Activated CD4-positive, alpha-beta T cell treated with anti-CD3 and anti-CD28 coated beads, Interleukin-2, amount 10 ng/mL, durations not matched to agents 24 days and 14 days (primary cell): Measurements from ENCODE around the gene ENTR1. TPM values are rescaled to one million over a fixed set of nuclear protein-coding genes. Genes with fewer than 3 reads are reported as not detected.

Experiments
- DNase-seq: peaks from one replicate; pipeline ENCODE4 v3.0.0; 2022
- H3K27ac Mint-ChIP-seq: one replicate; pipeline ENCODE4 v1.8.0; 2022; ENCODE audit warnings: mild to moderate bottlenecking, mixed read lengths
- H3K27me3 Mint-ChIP-seq: one replicate; pipeline ENCODE4 v1.8.0; 2022; ENCODE audit warnings: mixed read lengths
- H3K36me3 Mint-ChIP-seq: one replicate; pipeline ENCODE4 v1.8.0; 2022; ENCODE audit warnings: low read depth, mild to moderate bottlenecking, mixed read lengths
- H3K4me1 Mint-ChIP-seq: one replicate; pipeline ENCODE4 v1.8.0; 2021; ENCODE audit warnings: mixed read lengths
- H3K4me3 Mint-ChIP-seq: one replicate; pipeline ENCODE4 v1.8.0; 2022; ENCODE audit warnings: mild to moderate bottlenecking, moderate library complexity, mixed read lengths
- H3K9me3 Mint-ChIP-seq: one replicate; pipeline ENCODE4 v1.8.0; 2021; ENCODE audit warnings: mixed read lengths
- intact Hi-C: fragments of 100-400 bp; cut with micrococcal nuclease; formaldehyde crosslinking; loops from one replicate; pipeline ENCODE4 v1.15.1; 2023
- total RNA-seq: library from RNA; stranded (reverse); gene quantifications from 2 replicates; pipeline ENCODE4 v1.2.3, GENCODE V29; 2022

Gene ENTR1
- total RNA-seq, 1 donor from 2014 or later, result 60.0 TPM

DNA sequence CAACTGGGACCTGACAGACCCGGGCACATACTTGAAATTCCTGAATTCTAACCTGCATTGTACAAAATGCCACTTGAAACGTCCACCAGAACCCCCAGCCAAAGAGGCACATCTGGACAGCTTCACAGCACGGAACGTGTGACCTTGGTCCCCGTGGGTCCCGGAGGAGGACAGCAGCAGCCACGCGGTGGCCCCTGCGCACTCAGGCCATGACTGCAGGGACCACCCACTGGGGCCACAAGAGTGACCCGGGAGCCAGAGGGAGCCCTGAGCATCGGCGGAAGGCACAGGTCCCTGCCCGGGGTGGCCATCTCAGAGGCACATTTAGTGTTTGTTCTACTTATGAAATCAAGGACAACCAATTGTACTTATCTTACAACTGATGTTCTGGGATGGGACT, 8.3 kb downstream of the ENTR1 start:
- peaks cover 54% of the 10 kb centered on the region for H3K36me3 Mint-ChIP-seq
- H3K27ac Mint-ChIP-seq, result peak overlapping the region; percentile 53
- no peak overlapping the region for H3K4me3 Mint-ChIP-seq
- H3K4me1 Mint-ChIP-seq, result peaks cover 43% of the 10 kb centered on the region
- no peaks in the 10 kb centered on the region for H3K27me3 Mint-ChIP-seq
- DNase-seq, result no peak
- intact Hi-C loops, result loop anchor here (2.0 to 5.0 kb wide), 2 partner anchors 17 to 80 kb away; partner anchors contain the start of gene SEC16A
- H3K9me3 Mint-ChIP-seq, result no peaks in the 10 kb centered on the region

DNA sequence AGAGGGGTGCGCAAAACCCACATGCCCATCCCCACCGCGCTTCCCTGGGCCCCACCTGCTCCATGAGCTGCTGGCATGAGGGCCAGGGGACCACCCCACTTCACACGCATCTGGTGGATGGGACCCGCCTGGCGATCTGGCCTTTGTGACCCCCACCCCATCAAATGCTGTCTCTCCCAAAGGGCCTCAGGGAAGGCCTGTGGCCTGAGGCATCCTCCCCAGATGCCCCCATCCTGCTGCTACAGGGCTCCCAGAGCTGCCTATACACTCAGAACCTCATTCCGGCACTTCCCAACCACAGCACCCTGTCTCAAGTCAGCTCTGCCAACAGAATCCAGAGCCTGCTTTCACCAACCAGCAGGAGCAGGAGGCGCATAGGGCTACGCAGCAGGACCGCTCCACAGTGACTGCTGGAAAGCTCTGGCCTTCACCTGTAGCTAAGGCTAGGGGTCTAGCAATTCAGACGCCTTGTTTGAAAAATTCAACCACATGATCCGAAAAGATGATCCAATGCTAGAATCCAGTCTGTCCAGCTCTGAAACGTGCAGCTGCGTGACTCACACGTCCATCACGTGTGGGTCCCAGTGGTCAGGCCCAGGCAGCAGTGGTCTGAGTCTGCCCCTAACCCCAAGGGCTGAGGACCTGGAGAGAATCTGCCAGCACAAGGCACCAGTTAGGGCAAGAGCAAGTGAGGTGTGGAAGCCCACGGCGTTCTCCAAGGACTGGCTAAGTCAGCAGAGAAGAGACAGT, 9.1 kb downstream of the ENTR1 start:
- peak overlapping the region; percentile 23 for H3K4me3 Mint-ChIP-seq
- peaks cover 57% of the 10 kb centered on the region for H3K36me3 Mint-ChIP-seq
- H3K27me3 Mint-ChIP-seq, result no peaks in the 10 kb centered on the region
- DNase-seq, result no peak
- peak overlapping the region; percentile 15 for H3K27ac Mint-ChIP-seq
- H3K4me1 Mint-ChIP-seq, result peaks cover 43% of the 10 kb centered on the region
- intact Hi-C loops, result loop anchor here (5.0 kb wide), 1 partner anchor 81 kb away; the partner anchor contains the start of gene SEC16A
- no peaks in the 10 kb centered on the region for H3K9me3 Mint-ChIP-seq

DNA sequence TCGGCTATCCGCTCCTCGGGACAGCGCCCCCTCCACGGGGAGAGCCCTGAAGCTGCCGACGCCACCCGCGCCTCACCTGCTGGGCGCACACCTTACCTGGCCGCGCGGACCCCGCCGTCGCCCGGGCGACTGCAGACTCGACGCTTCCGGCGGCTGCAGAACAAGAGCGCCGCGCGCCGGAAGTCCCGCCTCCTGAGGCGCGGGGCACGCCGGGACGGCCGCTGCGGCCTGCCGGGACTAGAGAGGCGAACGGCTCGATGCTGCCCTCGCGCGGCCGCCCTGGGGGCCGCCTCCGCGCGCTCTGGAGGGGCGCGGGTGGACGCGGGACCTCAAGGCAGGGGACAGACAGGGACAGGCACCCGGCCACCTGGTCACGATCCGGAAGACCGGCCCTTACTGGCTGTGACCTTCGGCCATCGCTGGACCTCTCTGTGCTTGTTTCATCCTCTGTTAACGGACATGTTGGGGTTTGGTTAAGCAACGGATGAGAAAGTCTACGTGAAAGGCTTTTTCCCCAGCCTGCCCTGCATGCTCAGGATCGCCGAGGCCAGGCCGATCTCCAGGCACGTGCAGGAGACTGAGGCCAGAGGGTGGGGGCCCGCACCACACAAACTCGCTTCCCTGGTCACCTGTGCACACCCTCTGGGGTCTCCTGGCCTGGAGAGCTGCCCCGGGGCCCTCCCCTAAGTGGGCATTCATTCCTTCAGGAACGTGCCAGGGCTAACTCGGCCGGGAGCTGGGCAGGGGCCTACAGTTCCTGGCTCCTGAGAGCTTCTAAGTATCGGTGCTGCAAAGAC, 10.2 kb downstream of the ENTR1 start, which contains the start of gene SNAPC4:
TSS of gene SNAPC4 (minus strand) at position 133 of the 797 bp plus-strand sequence. CDS start 1,742 bp downstream, outside the sequence.
- H3K27me3 Mint-ChIP-seq, result no peaks in the 10 kb centered on the region
- peaks cover 40% of the 10 kb centered on the region for H3K4me1 Mint-ChIP-seq
- H3K27ac Mint-ChIP-seq, result peak within 1 kb of the TSS; percentile 86
- DNase-seq, result peak; percentile 97
- H3K4me3 Mint-ChIP-seq, result peak within 1 kb of the TSS; percentile 94
- H3K9me3 Mint-ChIP-seq, result no peaks in the 10 kb centered on the region
- intact Hi-C loops, result loop anchor here (1.0 to 5.0 kb wide), 4 partner anchors 10 to 88 kb away; partner anchors contain the start of genes DNLZ, ENTR1, PMPCA and SEC16A
- H3K36me3 Mint-ChIP-seq, result peaks cover 52% of the 10 kb centered on the region

DNA sequence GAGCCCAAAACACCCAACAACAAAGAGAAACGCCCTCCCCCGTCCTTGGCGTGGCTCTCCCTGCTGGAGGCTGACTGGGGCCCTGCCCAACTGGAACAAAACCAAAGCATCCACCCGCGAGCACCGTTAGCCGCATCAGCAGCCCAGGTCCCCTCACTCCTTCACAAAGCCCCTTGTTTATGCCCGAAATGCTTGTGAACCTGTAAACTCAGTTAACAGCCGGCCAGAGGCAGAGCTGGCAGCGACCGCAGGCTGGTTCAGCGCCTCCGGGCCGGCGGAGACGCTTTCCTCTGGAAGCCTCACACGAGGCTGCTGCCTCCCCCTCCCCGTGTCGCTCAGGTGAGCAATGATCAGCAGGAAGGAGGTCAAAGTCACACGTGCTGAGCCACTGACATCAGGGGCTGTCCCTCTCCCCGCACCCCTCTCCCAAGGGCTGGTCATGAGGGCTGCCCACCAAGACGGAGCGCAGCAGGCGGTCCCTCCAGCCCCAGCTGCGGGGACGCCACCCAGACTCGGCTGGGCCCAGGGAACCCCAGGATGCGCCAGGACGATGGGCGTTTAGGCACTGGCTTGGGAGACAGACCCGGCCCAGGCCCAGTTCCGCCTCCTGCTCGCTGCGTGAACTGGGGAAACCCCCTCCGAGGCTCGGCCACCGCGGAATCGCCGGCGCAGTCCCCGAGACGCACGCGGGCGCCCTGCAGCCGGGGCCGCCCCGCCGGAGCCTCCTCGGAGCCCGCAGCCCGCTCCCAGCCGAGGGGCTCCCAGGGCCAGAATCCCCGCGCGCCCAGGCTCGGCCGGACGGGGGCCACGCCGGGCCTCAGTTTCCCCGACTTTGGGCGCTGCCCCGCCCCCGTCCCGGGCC, 11.0 kb downstream of the ENTR1 start:
- peak overlapping the region; percentile 94 for H3K4me3 Mint-ChIP-seq
- intact Hi-C loops, result loop anchor here (1.0 to 5.0 kb wide), 4 partner anchors 11 to 87 kb away; partner anchors contain the start of genes DNLZ, ENTR1, PMPCA and SEC16A
- no peaks in the 10 kb centered on the region for H3K27me3 Mint-ChIP-seq

DNA sequence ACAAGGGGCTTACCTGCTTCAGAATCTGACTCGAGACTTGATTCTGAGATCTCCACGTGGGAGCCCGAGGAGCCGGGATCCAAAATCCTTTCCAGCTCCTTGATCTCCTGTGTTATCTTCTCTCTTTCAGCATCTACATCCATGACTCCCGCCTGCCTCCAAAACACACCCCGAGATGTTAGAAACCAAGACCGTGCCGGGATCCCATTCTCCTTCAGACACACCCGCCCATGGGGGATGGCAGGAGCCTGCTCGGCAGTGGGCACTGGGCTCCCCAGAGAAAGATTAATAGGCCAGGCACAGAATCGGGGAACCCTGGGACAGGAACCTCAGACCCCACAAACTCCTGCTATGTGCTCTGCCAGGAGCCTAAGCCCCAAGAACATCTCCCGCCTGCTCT, 12.1 kb downstream of the ENTR1 start:
- intact Hi-C loops, result no loop called here
- H3K4me1 Mint-ChIP-seq, result peaks cover 21% of the 10 kb centered on the region
- H3K4me3 Mint-ChIP-seq, result peak overlapping the region; percentile 94
- H3K36me3 Mint-ChIP-seq, result peaks cover 44% of the 10 kb centered on the region
- H3K27me3 Mint-ChIP-seq, result no peaks in the 10 kb centered on the region
- no peak overlapping the region for H3K27ac Mint-ChIP-seq
- no peak for DNase-seq
- no peaks in the 10 kb centered on the region for H3K9me3 Mint-ChIP-seq

More for the DNA sequence above, 11.0 kb downstream of the ENTR1 start:
- H3K4me1 Mint-ChIP-seq, result peaks cover 33% of the 10 kb centered on the region
- peak; percentile 82 for DNase-seq
- peak overlapping the region; percentile 86 for H3K27ac Mint-ChIP-seq
- peaks cover 48% of the 10 kb centered on the region for H3K36me3 Mint-ChIP-seq
- H3K9me3 Mint-ChIP-seq, result no peaks in the 10 kb centered on the region

DNA sequence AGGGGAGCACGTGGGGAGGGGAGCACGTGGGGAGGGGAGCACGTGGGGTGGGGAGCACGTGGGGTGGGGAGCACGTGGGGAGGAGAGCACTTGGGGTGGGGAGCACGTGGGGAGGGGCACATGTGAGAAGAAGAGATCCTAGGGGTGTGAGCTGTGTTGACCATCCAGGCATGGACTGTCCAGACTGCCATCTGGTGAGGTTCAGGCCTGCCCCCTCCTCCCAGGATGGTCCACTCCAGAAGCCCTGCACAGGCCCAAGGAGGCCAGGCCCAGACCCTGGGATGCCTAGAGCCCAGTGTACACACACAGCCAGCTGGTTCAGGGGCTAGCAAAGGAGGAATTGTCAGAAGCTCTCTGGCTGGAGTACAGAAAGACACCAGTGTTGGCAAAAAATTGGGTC, 12.8 kb downstream of the ENTR1 start:
- Mint-ChIP-seq H3K9me3 (no peaks in the 10 kb centered on the region), H3K27me3 (no peaks in the 10 kb centered on the region), H3K4me3 (no peak overlapping the region), H3K36me3 (peaks cover 43% of the 10 kb centered on the region), H3K27ac (no peak overlapping the region), H3K4me1 (peaks cover 21% of the 10 kb centered on the region)
- intact Hi-C loops, result no loop called here
- DNase-seq, result no peak

DNA sequence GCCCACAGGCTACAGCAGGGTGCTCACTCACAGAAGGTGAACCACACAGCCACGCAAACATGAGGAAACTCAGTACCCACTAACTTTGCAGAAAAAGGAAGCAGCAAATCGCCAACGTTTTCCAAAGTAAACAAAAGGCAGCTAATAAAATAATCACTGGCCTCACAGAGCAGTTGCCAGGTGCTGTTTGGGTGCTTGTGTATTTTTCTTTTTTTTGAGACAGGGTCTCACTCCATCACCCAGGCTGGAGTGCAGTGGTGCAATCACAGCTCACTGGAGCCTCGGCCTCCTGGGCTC, 14.2 kb downstream of the ENTR1 start:
- Mint-ChIP-seq H3K36me3 (peaks cover 44% of the 10 kb centered on the region), H3K27me3 (no peaks in the 10 kb centered on the region)

DNA sequence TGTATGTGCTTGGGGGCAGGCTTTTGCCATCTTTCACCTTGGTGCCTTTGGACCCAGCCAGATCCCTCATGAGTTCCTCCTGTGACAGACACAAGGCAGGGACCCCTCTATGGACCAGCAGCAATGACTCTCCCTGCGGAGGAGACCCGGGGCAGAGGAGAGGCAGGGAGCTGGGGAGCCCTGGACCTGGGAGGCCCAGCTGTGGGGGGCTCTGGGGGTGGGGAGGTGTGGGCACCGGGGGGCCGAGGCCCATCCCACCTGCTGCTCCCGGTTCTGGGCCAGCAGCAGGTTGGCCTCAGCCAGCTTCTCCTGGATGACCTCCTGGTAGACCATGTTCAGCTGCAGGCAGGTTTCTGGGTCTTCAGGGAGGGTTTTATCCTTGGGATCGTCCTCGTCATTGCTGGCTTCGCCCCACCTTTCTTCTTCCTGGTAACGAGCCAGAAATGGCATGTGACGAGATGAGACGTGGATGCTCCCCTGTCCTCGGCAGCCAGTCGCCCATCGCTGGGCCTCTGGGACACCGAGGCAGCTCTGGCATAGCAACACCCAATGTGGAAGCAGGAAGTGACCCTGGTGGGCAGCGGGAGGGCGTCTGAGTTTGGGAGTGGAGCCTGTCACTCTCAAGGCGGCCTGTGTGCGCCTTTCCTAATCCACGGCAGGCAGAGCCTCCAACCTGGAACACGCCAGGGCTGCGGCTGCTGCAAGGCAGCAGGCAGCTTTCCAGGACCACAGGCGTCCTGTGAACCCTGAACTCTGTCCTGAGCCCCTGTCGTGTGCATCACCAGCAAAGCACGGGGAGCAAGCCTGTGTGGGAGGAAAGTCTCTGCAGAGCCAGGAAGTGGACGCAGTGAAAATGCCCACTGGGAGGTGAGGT, 14.8 kb downstream of the ENTR1 start:
- Mint-ChIP-seq H3K27me3 (no peaks in the 10 kb centered on the region), H3K4me1 (peaks cover 13% of the 10 kb centered on the region), H3K36me3 (peaks cover 46% of the 10 kb centered on the region), H3K27ac (no peak overlapping the region), H3K9me3 (no peaks in the 10 kb centered on the region), H3K4me3 (no peak overlapping the region)
- DNase-seq, result no peak
- intact Hi-C loops, result no loop called here

More for the DNA sequence above, 14.2 kb downstream of the ENTR1 start:
- peaks cover 13% of the 10 kb centered on the region for H3K4me1 Mint-ChIP-seq
- H3K4me3 Mint-ChIP-seq, result no peak overlapping the region
- DNase-seq, result no peak
- no peaks in the 10 kb centered on the region for H3K9me3 Mint-ChIP-seq
- H3K27ac Mint-ChIP-seq, result no peak overlapping the region
- intact Hi-C loops, result no loop called here

DNA sequence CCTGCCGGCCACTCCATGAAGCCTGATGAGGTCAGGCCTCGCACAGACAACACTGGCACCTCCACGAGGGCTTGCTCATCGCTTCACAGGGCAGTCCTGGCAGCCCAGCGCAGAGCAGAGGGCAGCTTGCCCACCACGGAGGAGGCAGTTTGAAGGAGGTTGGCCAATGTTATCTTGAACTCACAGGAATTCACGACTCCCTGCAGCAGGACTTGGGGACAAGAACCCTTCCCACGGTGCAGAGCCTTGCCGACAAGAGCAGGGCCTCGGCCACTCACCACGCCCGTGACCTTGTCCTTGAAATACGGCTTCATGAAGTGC, 15.4 kb downstream of the ENTR1 start:
- intact Hi-C loops, result no loop called here
- H3K4me3 Mint-ChIP-seq, result no peak overlapping the region
- H3K27me3 Mint-ChIP-seq, result no peaks in the 10 kb centered on the region
- no peak for DNase-seq
- H3K36me3 Mint-ChIP-seq, result peaks cover 47% of the 10 kb centered on the region
- peaks cover 11% of the 10 kb centered on the region for H3K4me1 Mint-ChIP-seq
- H3K9me3 Mint-ChIP-seq, result no peaks in the 10 kb centered on the region
- H3K27ac Mint-ChIP-seq, result no peak overlapping the region

DNA sequence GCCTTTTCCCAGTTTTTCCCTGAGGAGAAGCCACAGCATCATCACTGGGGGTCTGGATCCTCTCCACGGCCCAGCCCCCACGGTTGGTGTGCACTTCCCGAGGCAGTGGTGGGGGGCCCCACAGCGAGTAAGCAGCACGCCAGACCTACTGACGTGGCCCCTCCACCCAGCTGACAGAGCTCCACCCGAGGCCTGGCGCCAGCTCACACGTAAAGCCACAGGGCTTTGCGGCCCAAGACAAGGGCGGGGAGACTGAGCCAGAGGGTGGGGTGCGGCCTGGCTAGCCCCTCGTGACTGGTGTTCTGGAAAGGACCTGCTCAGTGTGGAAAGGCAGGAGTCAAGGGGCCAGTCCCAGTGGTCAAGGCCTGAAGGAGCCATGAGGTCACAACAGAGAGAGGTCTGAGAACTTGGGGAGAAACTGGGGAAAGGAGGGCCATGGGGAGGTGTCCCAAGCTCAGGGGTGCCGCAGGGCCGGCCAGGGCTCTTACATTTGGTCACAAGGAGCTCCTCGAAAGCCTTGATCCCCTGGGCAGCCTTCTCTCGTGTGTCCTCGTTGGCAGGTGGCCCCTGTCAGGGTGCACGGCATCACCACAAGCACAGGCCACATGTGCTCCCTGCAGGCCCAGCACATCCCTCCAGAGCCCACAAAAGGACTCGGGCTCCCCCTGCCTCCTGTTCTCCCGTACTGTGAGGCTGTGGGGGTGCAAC, 15.9 kb downstream of the ENTR1 start:
- Mint-ChIP-seq H3K27me3 (no peaks in the 10 kb centered on the region), H3K9me3 (no peaks in the 10 kb centered on the region), H3K27ac (no peak overlapping the region), H3K4me3 (no peak overlapping the region), H3K4me1 (peaks cover 11% of the 10 kb centered on the region), H3K36me3 (peaks cover 51% of the 10 kb centered on the region)
- DNase-seq, result no peak
- intact Hi-C loops, result no loop called here

DNA sequence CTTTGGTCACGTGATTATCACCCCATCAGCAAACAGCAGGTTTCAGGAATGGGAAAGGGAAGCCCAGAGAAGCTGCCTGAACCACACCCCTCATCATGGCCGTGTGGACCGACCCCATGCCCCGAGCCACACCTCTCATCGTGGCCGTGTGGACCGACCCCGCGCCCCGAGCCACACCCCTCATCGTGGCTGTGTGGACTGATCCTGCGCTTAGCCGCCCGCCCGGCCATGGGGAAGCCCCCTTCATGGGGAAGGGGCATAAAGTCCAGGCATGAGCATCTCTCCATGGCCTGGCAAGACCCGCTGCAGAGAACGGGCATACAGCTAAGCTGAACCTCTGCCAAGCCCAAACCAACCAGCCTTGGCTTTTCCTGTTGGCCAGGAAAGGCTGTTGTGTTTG, 16.9 kb downstream of the ENTR1 start:
- no peak overlapping the region for H3K4me3 Mint-ChIP-seq
- H3K36me3 Mint-ChIP-seq, result peaks cover 51% of the 10 kb centered on the region
- H3K27me3 Mint-ChIP-seq, result no peaks in the 10 kb centered on the region
- H3K27ac Mint-ChIP-seq, result no peak overlapping the region
- intact Hi-C loops, result no loop called here
- peaks cover 3% of the 10 kb centered on the region for H3K4me1 Mint-ChIP-seq
- no peak for DNase-seq
- H3K9me3 Mint-ChIP-seq, result no peaks in the 10 kb centered on the region

DNA sequence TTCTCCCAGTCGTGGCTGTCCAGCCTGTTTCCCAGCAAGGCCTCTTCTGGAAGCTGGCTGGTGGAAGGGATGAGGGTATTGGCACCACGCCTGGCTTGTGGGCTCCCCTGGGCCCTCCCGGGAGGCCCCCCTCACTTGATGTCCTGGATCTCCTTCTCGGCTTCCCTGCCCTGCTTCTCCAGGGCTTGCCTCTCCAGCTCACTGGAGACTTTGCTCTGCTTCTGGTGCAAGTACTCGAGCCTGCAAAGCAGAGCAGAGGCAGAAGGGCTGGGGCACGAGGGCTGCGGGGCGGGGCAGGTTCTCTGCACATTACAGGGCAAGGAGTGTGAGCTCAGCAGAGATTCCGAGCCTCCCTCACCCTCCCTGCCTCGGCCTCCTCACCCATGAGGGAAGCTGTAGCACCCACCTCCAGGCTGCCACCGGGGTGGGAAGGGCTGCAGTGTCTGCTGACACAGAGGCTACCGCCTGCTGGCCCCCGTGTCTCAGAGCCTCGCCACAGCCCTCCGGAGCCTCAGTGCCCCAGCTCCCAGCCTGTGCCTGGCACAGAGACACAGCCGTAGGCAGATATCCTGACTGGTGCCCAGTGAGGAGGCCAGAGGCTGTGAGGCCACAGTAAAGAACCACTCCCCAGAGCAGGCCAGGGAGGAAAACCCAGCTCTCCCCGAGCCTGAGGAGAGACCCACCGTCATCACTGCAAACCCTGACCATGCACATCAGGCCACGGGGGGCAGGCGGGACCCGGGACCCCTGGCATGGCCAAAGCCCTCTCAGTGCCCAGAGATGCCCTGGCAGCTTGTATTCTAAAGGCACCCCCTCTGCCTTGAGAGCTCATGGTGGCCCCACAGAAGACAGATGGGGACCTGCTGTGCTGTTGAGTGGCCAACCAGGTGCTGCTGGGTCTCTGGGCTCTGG, 17.6 kb downstream of the ENTR1 start:
- no peaks in the 10 kb centered on the region for H3K27me3 Mint-ChIP-seq
- no peak overlapping the region for H3K4me3 Mint-ChIP-seq
- H3K36me3 Mint-ChIP-seq, result peaks cover 52% of the 10 kb centered on the region
- intact Hi-C loops, result no loop called here
- H3K27ac Mint-ChIP-seq, result no peak overlapping the region
- no peaks in the 10 kb centered on the region for H3K4me1 Mint-ChIP-seq
- H3K9me3 Mint-ChIP-seq, result no peaks in the 10 kb centered on the region
- DNase-seq, result no peak
